ENCODE data around the gene PDAP1.
"Not testable (repeated sequence)": the region's sequence is repeated elsewhere in the genome, so short reads cannot be mapped to it uniquely, and the experiment has no call there.

The PDAP1 gene

GRCh38 chr7:99424932-99425730, 16.7 kb upstream of the PDAP1 start:
- no peak for DNase-seq (ENCODE audit: low read depth in 4 of 4, low spot score in 1 of 4)

- no peak for DNase-seq (ENCODE audit: low read depth in 4 of 4, low spot score in 1 of 4)
Measured at GRCh38 chr7:99422625-99423024, 14.2 kb upstream of the PDAP1 start.

- DNase-seq (ENCODE audit: low read depth in 4 of 4, low spot score in 1 of 4): no peak
Measured at GRCh38 chr7:99422186-99422585, 13.8 kb upstream of the PDAP1 start.

- DNase-seq (ENCODE audit: low read depth in 4 of 4, low spot score in 1 of 4): no peak
Measured at GRCh38 chr7:99420986-99421385, 12.6 kb upstream of the PDAP1 start.

- no peak for DNase-seq (ENCODE audit: low read depth in 4 of 4, low spot score in 1 of 4)
Measured at GRCh38 chr7:99420213-99420612, 11.8 kb upstream of the PDAP1 start.

GRCh38 chr7:99419323-99420021, 11.1 kb upstream of the PDAP1 start:
- no peak for DNase-seq (ENCODE audit: low read depth in 4 of 4, low spot score in 1 of 4)

- no peak for DNase-seq (ENCODE audit: low read depth in 4 of 4, low spot score in 1 of 4)
Measured at GRCh38 chr7:99418260-99418659, 9.9 kb upstream of the PDAP1 start.

GRCh38 chr7:99415513-99416127, 7.2 kb upstream of the PDAP1 start:
- not testable (repeated sequence) for DNase-seq (ENCODE audit: low read depth in 4 of 4, low spot score in 1 of 4)

GRCh38 chr7:99410635-99411034, 2.2 kb upstream of the PDAP1 start:
- no peak for DNase-seq (ENCODE audit: low read depth in 4 of 4, low spot score in 1 of 4)

- DNase-seq (ENCODE audit: low read depth in 4 of 4, low spot score in 1 of 4): no peak
Measured at GRCh38 chr7:99409806-99410205, 1.4 kb upstream of the PDAP1 start.

- DNase-seq (ENCODE audit: low read depth in 4 of 4, low spot score in 1 of 4): no peak
Measured at GRCh38 chr7:99409192-99409572, 785 bp upstream of the PDAP1 start.

GRCh38 chr7:99407872-99408378, 472 bp downstream of the PDAP1 start:
- DNase-seq (ENCODE audit: low read depth in 4 of 4, low spot score in 1 of 4): peak in 1 of 4 experiments; percentile 31

GRCh38 chr7:99406557-99406956, 1.8 kb downstream of the PDAP1 start:
- no peak for DNase-seq (ENCODE audit: low read depth in 4 of 4, low spot score in 1 of 4)

GRCh38 chr7:99404977-99405320, 3.4 kb downstream of the PDAP1 start:
- no peak for DNase-seq (ENCODE audit: low read depth in 4 of 4, low spot score in 1 of 4)

- no peak for DNase-seq (ENCODE audit: low read depth in 4 of 4, low spot score in 1 of 4)
Measured at GRCh38 chr7:99404235-99404976, 4.0 kb downstream of the PDAP1 start.

- DNase-seq (ENCODE audit: low read depth in 4 of 4, low spot score in 1 of 4): no peak
Measured at GRCh38 chr7:99403764-99404163, 4.6 kb downstream of the PDAP1 start.

- no peak for DNase-seq (ENCODE audit: low read depth in 4 of 4, low spot score in 1 of 4)
Measured at GRCh38 chr7:99402854-99403253, 5.5 kb downstream of the PDAP1 start.

- no peak for DNase-seq (ENCODE audit: low read depth in 4 of 4, low spot score in 1 of 4)
Measured at GRCh38 chr7:99399597-99399996, 8.8 kb downstream of the PDAP1 start.

- DNase-seq (ENCODE audit: low read depth in 4 of 4, low spot score in 1 of 4): no peak
Measured at GRCh38 chr7:99398891-99399445, 9.4 kb downstream of the PDAP1 start.

- DNase-seq (ENCODE audit: low read depth in 4 of 4, low spot score in 1 of 4): no peak
Measured at GRCh38 chr7:99397297-99397983, 11.0 kb downstream of the PDAP1 start.

All from stimulated activated CD4-positive, alpha-beta T cell treated with anti-CD3 and anti-CD28 coated beads, Interleukin-1b, Interleukin-23, amount 100 ng/mL, for 24 hours (primary cell).